GM18868 (cell line): ENCODE results near the gene FRK.
"Not testable (repeated sequence)": the region's sequence is repeated elsewhere in the genome, so short reads cannot be mapped to it uniquely, and the experiment has no call there.

Experiments
- ATAC-seq: cut with Tn5 transposase; IDR thresholded peaks from one replicate; pipeline ENCODE4 v1.9.1; 2021; ENCODE audit warnings: mild to moderate bottlenecking, moderate library complexity; ENCODE audit not compliant: unreplicated experiment

The FRK gene

DNA sequence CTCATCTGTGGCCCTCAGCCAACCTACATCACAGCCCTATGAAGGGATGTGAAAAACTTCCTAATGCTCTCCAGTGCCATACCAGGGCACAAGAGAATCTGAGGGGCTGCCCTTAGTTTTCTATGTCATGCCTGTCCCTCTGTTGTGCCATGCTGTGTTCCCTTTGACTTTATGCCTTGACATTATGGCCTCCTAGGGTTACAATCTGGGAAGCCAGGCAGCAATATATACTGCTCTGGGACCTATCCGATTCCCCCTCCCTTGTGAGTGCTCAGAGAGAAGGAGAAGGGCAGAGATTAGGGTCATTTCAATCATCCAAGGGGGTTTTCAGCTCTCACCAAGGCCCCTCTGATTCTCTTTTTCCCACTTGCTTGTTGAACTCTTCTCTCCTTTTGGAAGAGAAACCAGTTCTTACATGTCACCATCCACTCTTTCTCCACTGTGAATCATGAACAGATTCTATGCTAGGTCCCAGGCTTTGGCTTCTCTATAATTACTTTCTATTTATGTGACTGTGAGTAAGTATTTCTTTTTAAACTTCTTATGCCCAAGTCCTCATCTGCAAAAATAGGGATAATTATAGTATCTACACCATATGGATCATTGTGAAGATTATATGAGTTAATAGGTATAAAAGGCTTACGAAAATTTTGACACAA is 14.2 kb upstream of the FRK start:
- ATAC-seq = no peak

GRCh38 chr6:116073765-116074440 is 13.2 kb upstream of the FRK start:
- peak; percentile 32 for ATAC-seq

DNA sequence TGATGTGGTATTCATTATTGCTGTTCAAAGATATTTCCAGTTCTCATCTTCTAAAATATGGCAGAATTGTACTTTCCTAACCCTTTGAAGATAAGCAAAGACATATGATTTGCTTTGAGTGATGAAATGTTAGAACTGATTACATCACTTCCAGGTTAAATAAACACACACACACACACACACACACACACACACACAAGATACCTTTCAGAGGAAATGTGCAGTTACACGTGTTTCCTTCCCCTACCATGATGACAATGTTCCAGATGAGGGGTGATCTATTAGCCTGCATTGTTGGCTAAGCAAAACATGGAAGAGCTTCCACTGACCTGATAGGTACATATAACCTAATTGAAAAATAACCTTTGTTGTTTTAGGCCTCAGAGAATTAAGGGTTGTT is 11.7 kb upstream of the FRK start:
- no peak for ATAC-seq

GRCh38 chr6:116070616-116071389 is 10.1 kb upstream of the FRK start:
- peak; percentile 78 for ATAC-seq

- ATAC-seq = no peak
These were observed 9.4 kb upstream of the FRK start for GRCh38 chr6:116070101-116070500.

GRCh38 chr6:116066789-116067188 is 6.1 kb upstream of the FRK start:
- no peak for ATAC-seq

DNA sequence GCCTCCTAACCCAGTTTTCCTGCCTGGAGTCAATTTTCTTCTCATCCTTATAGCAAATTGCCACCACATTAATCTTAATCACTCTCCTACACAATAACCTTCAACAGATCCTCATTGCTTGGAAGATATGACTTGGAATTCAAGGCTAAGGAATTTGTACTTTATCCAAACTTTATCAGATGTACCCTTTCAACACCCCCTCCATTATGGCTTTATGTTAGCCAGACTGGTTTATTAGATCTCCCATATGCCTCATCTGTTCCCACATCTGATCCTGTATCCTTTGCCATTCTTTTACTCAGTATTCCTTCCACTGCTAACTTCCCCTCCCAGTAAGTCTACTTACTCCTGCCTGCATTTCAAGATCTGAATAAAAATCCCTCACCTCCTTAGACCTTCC is 4.0 kb upstream of the FRK start:
- ATAC-seq = no peak

- ATAC-seq = peak; percentile 45
These were observed 1.8 kb upstream of the FRK start for GRCh38 chr6:116062496-116062895.

GRCh38 chr6:116059713-116060571 is 749 bp downstream of the FRK start:
- peak; percentile 88 for ATAC-seq

DNA sequence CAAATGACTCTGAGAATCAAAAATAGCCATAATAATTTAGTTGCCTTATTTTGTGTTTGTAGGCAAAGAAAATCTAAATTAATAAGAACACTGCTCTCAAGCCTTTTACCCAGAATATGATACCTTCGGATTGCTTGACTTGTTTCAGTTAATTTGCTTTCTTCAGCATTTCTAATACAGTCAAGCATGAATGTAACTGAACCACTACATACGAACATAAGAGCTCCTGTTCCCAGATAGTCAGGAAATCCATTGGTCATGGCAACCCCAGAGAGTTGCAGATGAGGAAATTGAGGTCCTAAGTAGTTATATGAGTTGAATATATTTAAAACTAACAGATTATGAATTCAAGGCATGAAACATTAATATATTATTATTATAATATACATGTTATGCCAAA is 2.9 kb downstream of the FRK start:
- no peak for ATAC-seq

GRCh38 chr6:116055513-116055912 is 5.2 kb downstream of the FRK start:
- ATAC-seq = no peak

- no peak for ATAC-seq
These were observed 9.4 kb downstream of the FRK start for GRCh38 chr6:116051244-116051643.

DNA sequence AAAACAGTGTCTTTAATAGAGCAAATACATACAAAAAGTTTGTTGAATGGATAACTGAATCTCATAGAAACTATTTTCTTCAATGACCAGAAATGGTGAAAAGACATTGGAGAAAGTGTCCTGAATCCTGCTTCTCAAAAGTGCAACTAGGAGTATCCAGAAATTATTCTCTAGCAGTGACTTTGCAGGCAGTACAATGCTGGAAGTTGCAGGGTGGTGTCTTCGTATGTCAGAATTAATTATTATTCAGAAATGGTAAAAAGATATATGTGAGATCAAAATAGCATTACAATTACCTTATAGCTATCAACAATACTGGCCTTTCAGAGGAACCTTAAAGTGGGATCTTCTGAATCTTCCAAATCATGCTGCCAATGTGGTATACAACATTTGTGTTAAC is 10.0 kb downstream of the FRK start:
- no peak for ATAC-seq

- ATAC-seq = no peak
These were observed 11.4 kb downstream of the FRK start for GRCh38 chr6:116049321-116049720.

DNA sequence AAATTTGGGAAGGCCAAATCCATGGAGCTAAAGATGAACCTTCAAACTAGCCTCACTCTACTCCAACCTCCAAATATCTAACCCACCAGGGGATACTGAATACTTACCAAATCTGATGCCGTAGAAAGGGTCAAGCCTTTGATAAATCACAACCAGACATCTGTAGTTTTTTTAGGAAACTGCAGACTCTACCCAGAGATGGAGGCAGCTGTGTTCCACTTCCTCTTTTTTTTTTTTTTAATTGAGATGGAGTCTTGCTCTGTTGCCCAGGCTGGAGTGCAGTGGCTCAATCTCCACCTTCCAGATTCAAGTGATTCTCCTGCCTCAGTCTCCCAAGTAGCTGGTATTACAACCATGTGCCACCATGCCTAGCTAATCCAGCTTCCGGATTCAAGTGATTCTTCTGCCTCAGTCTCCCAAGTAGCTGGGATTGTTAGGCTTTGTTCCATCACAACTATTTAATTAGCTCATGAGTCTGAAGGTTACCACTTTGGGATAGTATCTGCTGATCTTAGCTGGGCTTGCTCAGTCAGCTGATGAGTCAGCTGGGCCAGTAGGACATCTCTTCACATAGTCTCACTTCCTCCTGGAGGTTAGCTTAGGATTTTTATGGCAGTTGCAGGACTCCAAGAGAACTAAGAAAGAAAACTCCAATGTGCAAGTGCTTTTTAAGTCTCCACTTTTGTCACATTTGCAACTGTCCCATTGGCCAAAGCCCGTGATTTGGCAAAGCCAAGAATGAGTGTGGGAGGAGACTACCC is 13.3 kb downstream of the FRK start:
- peak; percentile 95 for ATAC-seq

DNA sequence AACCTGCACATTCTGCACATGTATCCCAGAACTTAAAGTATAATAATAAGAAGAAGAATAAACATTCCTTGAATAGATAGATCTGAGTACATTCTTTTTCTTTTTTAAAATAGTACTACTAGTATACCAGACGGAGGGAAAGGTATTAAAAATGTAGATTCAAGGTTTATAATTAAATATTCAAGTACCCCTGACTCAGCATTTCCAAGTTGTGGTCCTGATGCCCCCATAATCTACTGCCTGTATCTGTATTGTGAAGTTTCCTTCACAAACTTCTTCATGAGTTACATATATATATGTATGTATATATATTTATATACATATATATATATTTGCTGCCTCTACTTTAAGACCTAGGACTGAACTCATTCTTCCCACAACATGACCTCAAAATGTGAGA is 14.0 kb downstream of the FRK start:
- peak; percentile 10 for ATAC-seq

DNA sequence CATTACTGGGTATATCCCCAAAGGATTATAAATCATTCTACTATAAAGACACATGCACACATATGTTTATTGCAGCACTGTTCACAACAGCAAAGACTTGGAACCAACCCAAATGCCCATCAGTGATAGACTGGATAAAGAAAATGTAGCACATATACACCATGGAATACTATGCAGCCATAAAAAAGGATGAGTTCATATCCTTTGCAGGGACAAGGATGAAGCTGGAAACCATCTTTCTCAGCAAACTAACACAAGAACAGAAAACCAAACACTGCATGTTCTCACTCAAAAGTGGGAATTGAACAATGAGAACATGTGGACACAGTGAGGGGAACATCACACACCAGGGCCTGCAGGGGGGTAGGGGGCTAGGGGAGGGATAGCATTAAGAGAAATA is 14.4 kb downstream of the FRK start:
- ATAC-seq = not testable (repeated sequence)

GRCh38 chr6:116041934-116042333 is 18.8 kb downstream of the FRK start:
- no peak for ATAC-seq

DNA sequence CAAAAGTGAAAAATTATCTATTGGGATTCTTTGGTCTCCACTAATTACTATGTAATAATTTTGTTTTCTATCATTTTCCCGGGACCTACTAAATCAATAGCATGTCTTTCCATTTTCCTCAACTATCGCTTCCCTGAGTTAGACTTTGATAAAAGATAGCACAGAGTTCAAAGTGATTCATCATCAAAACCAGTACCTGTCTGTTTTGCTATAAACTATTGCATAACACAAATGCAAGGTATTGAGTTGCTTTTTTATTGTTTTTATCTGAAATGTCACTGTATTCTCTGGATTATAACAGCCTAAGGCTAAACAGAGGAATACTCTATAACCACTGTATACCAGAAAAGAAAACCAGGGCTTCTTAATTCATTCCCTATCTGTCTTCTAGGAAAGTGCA is 19.7 kb downstream of the FRK start:
- no peak for ATAC-seq

- no peak for ATAC-seq
These were observed 23.8 kb downstream of the FRK start for GRCh38 chr6:116036885-116037284.
